Glutamatergic neuron (in vitro differentiated cells): ENCODE results near the gene ACP2. TPM values are rescaled to one million over a fixed set of nuclear protein-coding genes. Genes with fewer than 3 reads are reported as not detected.

Experiments
- DNase-seq: peaks from one replicate; pipeline ENCODE4 v3.0.0; 2022
- H3K27ac Mint-ChIP-seq: one replicate; pipeline ENCODE4 v1.8.0; 2020; ENCODE audit warnings: mild to moderate bottlenecking, mixed read lengths, inconsistent platforms; ENCODE audit not compliant: unreplicated experiment
- H3K27me3 Mint-ChIP-seq: one replicate; pipeline ENCODE4 v1.8.0; 2020; ENCODE audit warnings: mild to moderate bottlenecking, moderate library complexity, mixed read lengths, inconsistent platforms; ENCODE audit not compliant: unreplicated experiment
- H3K36me3 Mint-ChIP-seq: one replicate; pipeline ENCODE4 v1.8.0; 2020; ENCODE audit warnings: mild to moderate bottlenecking, mixed read lengths, inconsistent platforms; ENCODE audit not compliant: unreplicated experiment
- H3K4me1 Mint-ChIP-seq: one replicate; pipeline ENCODE4 v1.8.0; 2020; ENCODE audit warnings: mild to moderate bottlenecking, low read depth, mixed read lengths, inconsistent platforms; ENCODE audit not compliant: unreplicated experiment
- H3K4me3 Mint-ChIP-seq: one replicate; pipeline ENCODE4 v1.8.0; 2020; ENCODE audit warnings: mild to moderate bottlenecking, mixed read lengths, inconsistent platforms; ENCODE audit not compliant: unreplicated experiment
- H3K9me3 Mint-ChIP-seq: one replicate; pipeline ENCODE4 v1.8.0; 2020; ENCODE audit warnings: mild to moderate bottlenecking, moderate library complexity, mixed read lengths, inconsistent platforms; ENCODE audit not compliant: unreplicated experiment
- CTCF ChIP-seq: fragments of 200-600 bp; sonication (generic); IDR thresholded peaks from one replicate; pipeline ENCODE4 v1.5.0; 2021; ENCODE audit not compliant: partially characterized antibody, unreplicated experiment
- total RNA-seq: library from RNA; stranded (reverse); fragmentation: NEBNext Ultra II Directional; extraction: Animal tissue kit (Norgen Biotek cat#: 25700); gene quantifications from one replicate; pipeline ENCODE4 v1.2.1, GENCODE V29; 2021; ENCODE audit not compliant: unreplicated experiment

ACP2 gene
- total RNA-seq, 1 donor from 2014 or later, result 44.3 TPM

- no peak for TF ChIP-seq CTCF
- Mint-ChIP-seq H3K36me3 (no peaks in the 10 kb centered on the region), H3K27me3 (peaks cover 5% of the 10 kb centered on the region), H3K4me3 (no peak overlapping the region), H3K4me1 (peaks cover 4% of the 10 kb centered on the region), H3K9me3 (peaks cover 6% of the 10 kb centered on the region), H3K27ac (no peak overlapping the region)
- DNase-seq, result no peak
Measured at GRCh38 chr11:47236482-47236881, 12.1 kb downstream of the ACP2 start.

GRCh38 chr11:47235163-47235562 lies 13.5 kb downstream of the ACP2 start:
- no peak for DNase-seq
- no peak for TF ChIP-seq CTCF
- no peak overlapping the region for H3K27ac Mint-ChIP-seq
- no peaks in the 10 kb centered on the region for H3K36me3 Mint-ChIP-seq
- H3K4me3 Mint-ChIP-seq, result no peak overlapping the region
- peaks cover 4% of the 10 kb centered on the region for H3K4me1 Mint-ChIP-seq
- H3K27me3 Mint-ChIP-seq, result peaks cover 5% of the 10 kb centered on the region
- peaks cover 3% of the 10 kb centered on the region for H3K9me3 Mint-ChIP-seq

- no peak overlapping the region for H3K4me3 Mint-ChIP-seq
- no peak for TF ChIP-seq CTCF
- H3K4me1 Mint-ChIP-seq, result peaks cover 4% of the 10 kb centered on the region
- no peaks in the 10 kb centered on the region for H3K36me3 Mint-ChIP-seq
- H3K27ac Mint-ChIP-seq, result no peak overlapping the region
- DNase-seq, result no peak
- H3K9me3 Mint-ChIP-seq, result peaks cover 3% of the 10 kb centered on the region
- H3K27me3 Mint-ChIP-seq, result peaks cover 5% of the 10 kb centered on the region
Measured at GRCh38 chr11:47234669-47235100, 13.9 kb downstream of the ACP2 start.

GRCh38 chr11:47233989-47234668 lies 14.5 kb downstream of the ACP2 start:
- H3K9me3 Mint-ChIP-seq, result peaks cover 5% of the 10 kb centered on the region
- H3K27me3 Mint-ChIP-seq, result peaks cover 5% of the 10 kb centered on the region
- no peak for DNase-seq
- H3K36me3 Mint-ChIP-seq, result no peaks in the 10 kb centered on the region
- H3K4me1 Mint-ChIP-seq, result peaks cover 4% of the 10 kb centered on the region
- H3K4me3 Mint-ChIP-seq, result no peak overlapping the region
- H3K27ac Mint-ChIP-seq, result no peak overlapping the region
- TF ChIP-seq CTCF, result no peak

- DNase-seq, result no peak
- Mint-ChIP-seq H3K4me1 (peaks cover 4% of the 10 kb centered on the region), H3K9me3 (peaks cover 7% of the 10 kb centered on the region), H3K4me3 (no peak overlapping the region), H3K36me3 (no peaks in the 10 kb centered on the region), H3K27me3 (peaks cover 5% of the 10 kb centered on the region), H3K27ac (no peak overlapping the region)
- no peak for TF ChIP-seq CTCF
Measured at GRCh38 chr11:47233051-47233450, 15.6 kb downstream of the ACP2 start.
